K562 (cell line): ENCODE measurements around the gene DCUN1D3. TPM values are rescaled to one million over a fixed set of nuclear protein-coding genes. Genes with fewer than 3 reads are reported as not detected.
A peak's percentile ranks its signal among the peaks of the same experiment; 100 is the strongest.

Source experiments
- ATAC-seq: fragments of 200-7000 bp; cut with Tn5 transposase; 3 replicates; pipeline ENCODE4 v1.9.1; 2020; ENCODE audit warnings: moderate library complexity
- BruUV-seq: library from RNA; stranded (reverse); fragments of 400-500 nt; replicated peaks from 2 replicates; lab custom pipeline; 2021; lab: Mats Ljungman, UMichigan
- CTCF ChIA-PET: fragments of 300-600 bp; formaldehyde crosslinking; extraction: SDS; loops from one replicate; lab custom pipeline; 2021; ENCODE audit warnings: low intra/inter-chr PET ratio; lab: Yijun Ruan, JAX
- POLR2A ChIA-PET: fragments of 300-600, 350-650 bp; sonication (Branson Sonifier 250); formaldehyde crosslinking; extraction: SDS; loops from one replicate; lab custom pipeline; 2021; ENCODE audit warnings: antibody characterized with exemption, inconsistent platforms; lab: Yijun Ruan, JAX
- DNase-seq, 4 experiments: peaks; one replicate each; pipeline versions ENCODE4 v3.0.0 to v3.0.0-alpha.2; 2011 to 2018; ENCODE audit warnings: low spot score in 3 of 4, mixed read lengths in 3 of 4; ENCODE audit errors: extremely low read depth in 1 of 4
- FAIRE-seq: peaks from 2 replicates; lab custom pipeline; 2011; peaks lifted over from hg19 to GRCh38; lab: Jason Lieb, UNC
- H2AFZ ChIP-seq: 2 replicates; pipeline ENCODE4 v1.6.0; 2011; ENCODE audit warnings: low read depth, low read length, control low read depth, inconsistent platforms
- H3K27ac ChIP-seq: fragments of 200-600 bp; 3 replicates; pipeline ENCODE4 v1.8.0; 2011; ENCODE audit warnings: low read depth, mild to moderate bottlenecking, control low read depth, inconsistent platforms, low read length, moderate library complexity, mixed read lengths; ENCODE audit errors: extremely low read depth
- H3K27me3 ChIP-seq, 2 experiments: fragments of 300-600 bp in 1 of 2; 2 replicates in 1 of 2; 3 replicates in 1 of 2; pipeline versions ENCODE4 v1.6.0 to v1.8.0; 2011; ENCODE audit warnings: inconsistent platforms in 2 of 2, low read length in 2 of 2, mild to moderate bottlenecking in 1 of 2, mixed read lengths in 1 of 2, moderate library complexity in 1 of 2; ENCODE audit not compliant: control insufficient read depth in 2 of 2, insufficient read depth in 2 of 2
- H3K36me3 ChIP-seq: fragments of 300-600 bp; 3 replicates; pipeline ENCODE4 v1.8.0; 2011; ENCODE audit warnings: mild to moderate bottlenecking, low read length, inconsistent platforms; ENCODE audit not compliant: control insufficient read depth, insufficient read depth
- H3K4me1 ChIP-seq, 2 experiments: fragments of 200-600 bp in 1 of 2; replicated peaks in 1 of 2; 2 replicates in 1 of 2; 3 replicates in 1 of 2; pipeline versions ENCODE4 v1.5.1 to v1.8.0; 2011; ENCODE audit warnings: inconsistent platforms in 2 of 2, low read length in 2 of 2, mild to moderate bottlenecking in 1 of 2, mixed read lengths in 1 of 2, moderate library complexity in 1 of 2; ENCODE audit not compliant: control insufficient read depth in 2 of 2, insufficient read depth in 2 of 2
- H3K4me2 ChIP-seq: 2 replicates; pipeline ENCODE4 v1.6.1; 2011; ENCODE audit warnings: low read length, control low read depth, inconsistent platforms, mixed read lengths; ENCODE audit not compliant: insufficient read depth
- H3K4me3 ChIP-seq: fragments of 200-600 bp; sonication (generic), shearing (Covaris generic); 2 replicates; pipeline ENCODE4 v1.5.1; 2016; ENCODE audit warnings: control low read depth, inconsistent platforms
- H3K79me2 ChIP-seq: fragments of 200-600 bp; 3 replicates; pipeline ENCODE4 v1.8.0; 2011; ENCODE audit warnings: low read length, inconsistent platforms; ENCODE audit not compliant: control insufficient read depth, insufficient read depth
- H3K9ac ChIP-seq, 2 experiments: 2 replicates each; pipeline versions ENCODE4 v1.6.0 to v1.6.1; 2011; ENCODE audit warnings: low read depth in 2 of 2, low read length in 2 of 2, control low read depth in 1 of 2, inconsistent platforms in 1 of 2, mild to moderate bottlenecking in 1 of 2, mixed read lengths in 1 of 2; ENCODE audit not compliant: insufficient read depth in 1 of 2
- H3K9me1 ChIP-seq: one replicate; pipeline ENCODE4 v1.6.0; 2011; ENCODE audit warnings: inconsistent platforms, mild to moderate bottlenecking, low read length, moderate library complexity; ENCODE audit not compliant: control insufficient read depth, insufficient read depth
- H3K9me3 ChIP-seq: replicated peaks from 2 replicates; pipeline ENCODE4 v1.5.1; 2011; ENCODE audit warnings: low read depth, low read length, inconsistent platforms; ENCODE audit not compliant: control insufficient read depth, insufficient read depth
- H4K20me1 ChIP-seq: replicated peaks from 2 replicates; pipeline ENCODE4 v1.6.1; 2011; ENCODE audit warnings: low read length, inconsistent platforms, mixed read lengths; ENCODE audit not compliant: control insufficient read depth, insufficient read depth
- EZH2 ChIP-seq: IDR thresholded peaks from 2 replicates; pipeline ENCODE4 v1.6.1; 2012; ENCODE audit warnings: low read depth, mild to moderate bottlenecking, inconsistent platforms, low read length, borderline replicate concordance
- GATAD2A ChIP-seq: fragments of 450-650 bp; IDR thresholded peaks from 2 replicates; pipeline ENCODE4 v1.6.1; 2017
- IFI16 ChIP-seq: fragments of 250-450 bp; sonication (Bioruptor Pico); IDR thresholded peaks from 2 replicates; pipeline ENCODE4 v2.1.2; 2022; ENCODE audit warnings: mild to moderate bottlenecking, inconsistent platforms
- NCOA6 ChIP-seq: fragments of 450-650 bp; IDR thresholded peaks from 2 replicates; pipeline ENCODE4 v1.6.1; 2017; ENCODE audit warnings: mild to moderate bottlenecking
- SAFB2 ChIP-seq: fragments of 200-400 bp; formaldehyde crosslinking; IDR thresholded peaks from 2 replicates; pipeline ENCODE4 v1.6.1; 2018; ENCODE audit warnings: borderline replicate concordance, low read length, low read depth, moderate library complexity; ENCODE audit not compliant: severe bottlenecking
- TBL1XR1 ChIP-seq, 2 experiments: IDR thresholded peaks; 2 replicates each; pipeline ENCODE4 v1.6.1; 2012; ENCODE audit warnings: improper control_type of control experiment in 2 of 2, low read length in 2 of 2, mild to moderate bottlenecking in 1 of 2
- ZNF12 ChIP-seq: sonication (generic); formaldehyde crosslinking; IDR thresholded peaks from 2 replicates; pipeline ENCODE4 v1.4.0; 2020; ENCODE audit warnings: mild to moderate bottlenecking, missing genetic modification reagents
- ZNF212 ChIP-seq: fragments of 450-650 bp; formaldehyde crosslinking; IDR thresholded peaks from 2 replicates; pipeline ENCODE4 v1.4.0; 2020; ENCODE audit warnings: mild to moderate bottlenecking
- ZNF507 ChIP-seq: conservative IDR thresholded peaks from 2 replicates; pipeline ENCODE4 v1.6.1; 2017; ENCODE audit warnings: missing genetic modification characterization, missing compliant biosample characterization
- ZNF695 ChIP-seq: fragments of 450-650 bp; formaldehyde crosslinking; IDR thresholded peaks from 2 replicates; pipeline ENCODE4 v1.4.0; 2020; ENCODE audit warnings: mild to moderate bottlenecking, moderate library complexity
- WGBS: fragments of 100-300 bp; shearing (Covaris generic); methylation state at CpG from one replicate; pipeline ENCODE4 v1.1.6; 2016; ENCODE audit warnings: low coverage, mixed read lengths; ENCODE audit not compliant: insufficient coverage; ENCODE audit errors: missing lambda C conversion rate; 5-methylcytosine and 5-hydroxymethylcytosine counted together
- in situ Hi-C: fragments of 300-500 bp; cut with MboI; formaldehyde crosslinking; loops from 4 replicates; pipeline ENCODE4 v1.15.0; 2018; ENCODE audit warnings: inconsistent platforms, mixed read lengths
- intact Hi-C: fragments of 100-400 bp; cut with micrococcal nuclease; formaldehyde crosslinking; loops from 2 replicates; pipeline ENCODE4 v1.14.2; 2022
- polyA plus RNA-seq, 8 experiments: library from polyadenylated mRNA; depleted of rRNA in 4 of 8; stranded (reverse) in 5 of 8; unstranded in 3 of 8; fragments of >200 nt; fragmentation: Nextera tagmentation in 2 of 8; fragmentation: Illumina TruSeq in 1 of 8; extraction: Ambion mirVana in 2 of 8; extraction: Trizol in 1 of 8; gene quantifications; 2 replicates each; pipeline versions ENCODE4 v1.2.1 to v1.2.3, GENCODE V29; 2011 to 2014; ENCODE audit warnings: inconsistent platforms in 1 of 8, missing spikeins in 1 of 8
- total RNA-seq, 7 experiments: library from RNA; depleted of rRNA in 6 of 7; stranded (reverse); fragments of >200 nt in 6 of 7; fragmentation: Illumina TruSeq in 2 of 7; extraction: Trizol in 2 of 7; gene quantifications; 2 replicates each; pipeline versions ENCODE4 v1.2.1 to v1.2.3, GENCODE V29; 2011 to 2021; ENCODE audit warnings: low replicate concordance in 1 of 7
- TF ChIP-seq, protein P1 (sequence below): sonication (generic); formaldehyde crosslinking; IDR thresholded peaks from 2 replicates; pipeline ENCODE4 v1.8.0; 2022; ENCODE audit warnings: missing genetic modification reagents, mild to moderate bottlenecking, borderline replicate concordance
- TF ChIP-seq, protein P2 (sequence below), 2 experiments: fragments of 450-650 bp in 1 of 2; sonication (generic) in 1 of 2; formaldehyde crosslinking in 1 of 2; IDR thresholded peaks in 1 of 2; conservative IDR thresholded peaks in 1 of 2; 2 replicates each; pipeline versions ENCODE4 v1.6.1 to v1.8.1; 2016 to 2023; ENCODE audit warnings: mild to moderate bottlenecking in 2 of 2, moderate library complexity in 2 of 2, inconsistent platforms in 1 of 2, missing genetic modification reagents in 1 of 2
- TF ChIP-seq, protein P3 (sequence below): sonication (generic); IDR thresholded peaks from 2 replicates; pipeline ENCODE4 v1.6.1; 2016

Gene DCUN1D3
- total and polyA plus RNA-seq, 9 of the 15 experiments (the other 6 are each of a cell fraction or from before 2014, with no cell fraction given): 1.0 to 4.7 (median 2.2) TPM

DNA sequence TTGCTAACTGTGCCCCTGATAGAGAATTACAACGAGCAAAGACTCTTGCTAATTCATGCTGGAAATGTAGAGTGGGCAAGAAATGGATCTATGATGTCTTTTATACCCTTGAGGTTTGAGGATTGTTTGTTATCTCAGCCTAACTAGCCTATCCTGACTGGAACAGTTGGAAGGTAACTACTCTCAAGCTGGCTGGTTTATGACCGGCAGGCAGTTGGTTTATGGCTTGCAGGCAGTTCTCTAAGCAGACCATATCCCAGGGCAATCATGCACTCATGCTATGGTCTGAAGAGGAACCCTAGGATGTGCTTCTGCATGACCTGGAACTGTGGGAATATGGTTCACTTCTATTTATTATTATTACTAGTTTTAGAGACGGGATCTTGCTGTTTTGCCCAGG is 49.5 kb upstream of the DCUN1D3 start:
- Histone ChIP-seq H3K36me3 (no peaks in the 10 kb centered on the region), H4K20me1 (no peaks in the 10 kb centered on the region)
- TF ChIP-seq, protein P1, sequence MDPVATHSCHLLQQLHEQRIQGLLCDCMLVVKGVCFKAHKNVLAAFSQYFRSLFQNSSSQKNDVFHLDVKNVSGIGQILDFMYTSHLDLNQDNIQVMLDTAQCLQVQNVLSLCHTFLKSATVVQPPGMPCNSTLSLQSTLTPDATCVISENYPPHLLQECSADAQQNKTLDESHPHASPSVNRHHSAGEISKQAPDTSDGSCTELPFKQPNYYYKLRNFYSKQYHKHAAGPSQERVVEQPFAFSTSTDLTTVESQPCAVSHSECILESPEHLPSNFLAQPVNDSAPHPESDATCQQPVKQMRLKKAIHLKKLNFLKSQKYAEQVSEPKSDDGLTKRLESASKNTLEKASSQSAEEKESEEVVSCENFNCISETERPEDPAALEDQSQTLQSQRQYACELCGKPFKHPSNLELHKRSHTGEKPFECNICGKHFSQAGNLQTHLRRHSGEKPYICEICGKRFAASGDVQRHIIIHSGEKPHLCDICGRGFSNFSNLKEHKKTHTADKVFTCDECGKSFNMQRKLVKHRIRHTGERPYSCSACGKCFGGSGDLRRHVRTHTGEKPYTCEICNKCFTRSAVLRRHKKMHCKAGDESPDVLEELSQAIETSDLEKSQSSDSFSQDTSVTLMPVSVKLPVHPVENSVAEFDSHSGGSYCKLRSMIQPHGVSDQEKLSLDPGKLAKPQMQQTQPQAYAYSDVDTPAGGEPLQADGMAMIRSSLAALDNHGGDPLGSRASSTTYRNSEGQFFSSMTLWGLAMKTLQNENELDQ (CRISPR knock-in tag): no peak
- no peak for TF ChIP-seq SAFB2
- no peak for TF ChIP-seq IFI16 (CRISPR knock-in tag)
- TF ChIP-seq, protein P2, sequence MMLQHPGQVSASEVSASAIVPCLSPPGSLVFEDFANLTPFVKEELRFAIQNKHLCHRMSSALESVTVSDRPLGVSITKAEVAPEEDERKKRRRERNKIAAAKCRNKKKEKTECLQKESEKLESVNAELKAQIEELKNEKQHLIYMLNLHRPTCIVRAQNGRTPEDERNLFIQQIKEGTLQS (IDR thresholded peaks at IDR 0.05): no peak
- TF ChIP-seq, protein P2 (CRISPR knock-in tag; conservative IDR thresholded peaks at IDR 0.05): no peak
- TF ChIP-seq NCOA6: no peak
- TF ChIP-seq, protein P3, sequence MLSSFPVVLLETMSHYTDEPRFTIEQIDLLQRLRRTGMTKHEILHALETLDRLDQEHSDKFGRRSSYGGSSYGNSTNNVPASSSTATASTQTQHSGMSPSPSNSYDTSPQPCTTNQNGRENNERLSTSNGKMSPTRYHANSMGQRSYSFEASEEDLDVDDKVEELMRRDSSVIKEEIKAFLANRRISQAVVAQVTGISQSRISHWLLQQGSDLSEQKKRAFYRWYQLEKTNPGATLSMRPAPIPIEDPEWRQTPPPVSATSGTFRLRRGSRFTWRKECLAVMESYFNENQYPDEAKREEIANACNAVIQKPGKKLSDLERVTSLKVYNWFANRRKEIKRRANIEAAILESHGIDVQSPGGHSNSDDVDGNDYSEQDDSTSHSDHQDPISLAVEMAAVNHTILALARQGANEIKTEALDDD: peak; percentile 88
- no peak for TF ChIP-seq EZH2
- TF ChIP-seq TBL1XR1 (IDR thresholded peaks at IDR 0.05; ENCODE audit: low read length in 2 of 2): no peak
- no peak for TF ChIP-seq ZNF212 (CRISPR knock-in tag)
- no peak for TF ChIP-seq ZNF695 (CRISPR knock-in tag)
- TF ChIP-seq ZNF507 (tag): peak; percentile 62
- no peak for TF ChIP-seq GATAD2A
- peak; percentile 90 for TF ChIP-seq ZNF12 (CRISPR knock-in tag)

More for the DNA sequence above, 49.5 kb upstream of the DCUN1D3 start:
- in situ Hi-C loops: loop anchor here (5.0 kb wide), 1 partner anchor 92 kb away; no protein-coding TSS in a partner anchor
- ATAC-seq: no peak
- no peak overlapping the region for H3K27ac ChIP-seq
- H3K79me2 ChIP-seq: no peaks in the 10 kb centered on the region
- WGBS: 50% methylated on average over 3 of the region's 3 CpGs
- DNase-seq: no peak
- H3K4me3 ChIP-seq: no peak overlapping the region
- intact Hi-C loops: loop anchor here (5.0 kb wide), 1 partner anchor 47 kb away; the partner anchor contains the start of genes DCUN1D3 and LYRM1
- ChIA-PET CTCF (no interaction called here), POLR2A (interaction anchor here (0.6 kb wide), 1 partner anchor 139 kb away, joined by 3 read pairs; no protein-coding TSS in a partner anchor)
- H2AFZ ChIP-seq: no peak overlapping the region
- no peaks in the 10 kb centered on the region for H3K9me1 ChIP-seq
- H3K9ac ChIP-seq: no peak overlapping the region
- no peak overlapping the region for H3K4me2 ChIP-seq
- 0 out of 2 replicates have a peak, but pooled peaks cover 2% of the 10 kb centered on the region for H3K9me3 ChIP-seq
- peaks cover 0 to 8% of the 10 kb centered on the region in 2 experiments; a peak in 1 of 5 replicates for H3K27me3 ChIP-seq
- no TSS peak for BruUV-seq
- no peak for FAIRE-seq
- H3K4me1 ChIP-seq: peaks cover 14 to 24% of the 10 kb centered on the region in 2 experiments
